ENCODE results near the gene RAPGEF5.

RAPGEF5 gene

DNA sequence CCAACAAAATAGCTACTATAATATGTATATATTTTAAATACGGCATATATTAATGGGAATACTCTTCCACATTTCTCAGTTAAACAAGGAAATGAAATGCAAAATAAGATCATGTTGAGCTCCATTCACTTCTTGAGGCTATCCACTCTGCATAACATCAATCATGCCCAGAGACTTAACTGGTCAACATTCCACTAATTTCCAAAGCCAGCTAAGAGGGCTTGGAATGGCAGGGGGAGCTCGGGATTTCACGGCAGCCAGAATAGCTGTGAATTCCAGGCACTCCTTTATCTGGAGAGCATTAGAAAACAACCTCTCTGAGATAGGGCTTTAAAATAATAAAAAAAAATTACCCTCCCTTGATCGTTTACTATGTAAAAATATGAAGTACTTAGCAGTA is 216.4 kb downstream of the RAPGEF5 start:
- intact Hi-C loops (cut with DNase I), result no loop called here
- no peak for DNase-seq

- intact Hi-C loops (cut with DNase I), result no loop called here
Observed at GRCh38 chr7:22138886-22139285, 218.1 kb downstream of the RAPGEF5 start.

GRCh38 chr7:22138106-22138505 is 218.8 kb downstream of the RAPGEF5 start:
- intact Hi-C loops (cut with DNase I), result no loop called here
- DNase-seq, result no peak

More at GRCh38 chr7:22138886-22139285, 218.1 kb downstream of the RAPGEF5 start:
- no peak for DNase-seq

DNA sequence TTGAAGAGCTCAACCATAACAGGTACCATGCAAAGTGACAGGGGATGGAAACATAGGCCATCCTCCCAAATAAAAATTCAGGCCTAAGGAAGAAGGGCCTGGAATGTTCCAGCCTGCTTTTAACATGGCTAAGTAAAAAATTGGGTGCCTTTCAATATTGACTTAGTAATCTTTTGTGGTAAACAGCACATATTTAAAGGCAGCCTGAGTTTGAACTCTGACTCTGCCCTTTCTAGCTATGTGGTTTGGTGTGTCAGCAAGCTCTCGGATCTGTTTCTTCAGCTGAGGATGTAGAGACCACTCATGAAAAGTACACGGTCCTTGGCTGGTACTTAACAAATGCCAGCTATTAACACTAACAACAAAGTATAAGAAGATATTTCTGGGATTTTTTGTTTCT is 219.5 kb downstream of the RAPGEF5 start:
- intact Hi-C loops (cut with DNase I), result no loop called here
- no peak for DNase-seq

DNA sequence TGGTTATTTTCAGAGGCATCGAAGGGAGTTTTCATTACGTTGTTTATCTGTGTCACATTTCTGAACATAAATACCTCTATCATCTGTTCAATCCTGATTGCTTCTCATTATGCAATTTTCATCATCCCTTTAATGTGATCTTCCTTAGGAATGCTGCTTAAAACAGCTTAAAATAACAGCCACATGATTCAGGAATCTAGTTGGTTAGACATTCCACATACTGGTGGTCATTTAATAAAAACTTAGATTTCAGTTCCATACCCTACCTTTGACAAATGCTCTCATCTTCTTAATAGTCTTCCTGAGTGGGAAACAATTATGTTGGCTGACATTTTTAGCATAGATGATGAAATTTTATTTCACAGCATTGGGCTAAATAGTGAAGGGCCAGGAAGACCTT is 219.9 kb downstream of the RAPGEF5 start:
- intact Hi-C loops (cut with DNase I), result no loop called here
- DNase-seq, result no peak

- no peak for DNase-seq
- intact Hi-C loops (cut with DNase I), result no loop called here
Observed at GRCh38 chr7:22129819-22130580, 227.0 kb downstream of the RAPGEF5 start.

DNA sequence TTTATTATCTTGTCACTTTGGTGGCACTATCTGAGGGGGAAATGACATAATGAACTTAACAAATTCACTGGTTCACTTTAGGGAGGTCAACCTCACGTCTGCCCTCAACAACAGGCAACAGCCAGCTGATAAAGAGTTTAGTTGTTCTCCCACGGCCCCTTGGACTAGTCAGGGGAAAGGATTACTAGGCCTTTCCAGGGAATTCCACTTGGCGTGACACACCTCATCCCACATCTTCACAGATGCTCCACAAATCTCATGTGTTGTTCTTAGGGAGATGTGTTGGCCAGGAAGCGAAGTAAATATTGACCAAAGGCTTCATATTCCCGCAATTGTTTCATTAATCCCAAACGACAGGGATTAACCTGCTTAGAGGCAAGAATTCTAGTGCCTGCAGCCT is 227.8 kb downstream of the RAPGEF5 start:
- no peak for DNase-seq
- intact Hi-C loops (cut with DNase I), result no loop called here

- intact Hi-C loops (cut with DNase I), result no loop called here
- no peak for DNase-seq
Observed at GRCh38 chr7:22128528-22128920, 228.4 kb downstream of the RAPGEF5 start.

GRCh38 chr7:22127835-22128527 is 229.0 kb downstream of the RAPGEF5 start:
- intact Hi-C loops (cut with DNase I), result no loop called here
- DNase-seq, result no peak

GRCh38 chr7:22125436-22125835 is 231.5 kb downstream of the RAPGEF5 start:
- peak in 1 of 10 donors; percentile 2 for DNase-seq
- intact Hi-C loops (cut with DNase I), result no loop called here

DNA sequence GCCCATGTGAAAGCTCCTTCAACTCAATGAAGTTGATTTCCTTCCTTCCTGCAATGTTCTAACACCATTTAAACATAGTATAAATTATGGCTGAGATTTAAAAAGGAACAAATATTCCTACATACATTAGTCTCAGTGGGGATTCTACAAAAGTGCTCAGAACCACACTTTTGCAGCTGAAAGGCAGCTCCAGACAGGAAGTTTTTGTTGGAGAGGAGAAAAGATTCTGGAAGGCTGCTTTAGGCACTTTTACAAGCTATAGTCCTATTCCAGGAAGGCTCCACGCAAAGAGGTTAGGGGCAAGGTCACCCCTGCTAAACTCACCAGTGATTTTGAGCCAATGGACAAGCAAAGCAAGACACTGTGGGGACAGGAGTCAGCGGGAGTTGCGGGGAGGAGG is 232.0 kb downstream of the RAPGEF5 start:
- DNase-seq, result peak in 1 of 10 donors; percentile 12

GRCh38 chr7:22123139-22123538 is 233.8 kb downstream of the RAPGEF5 start:
- intact Hi-C loops (cut with DNase I), result no loop called here

More for the DNA sequence above, 232.0 kb downstream of the RAPGEF5 start:
- intact Hi-C loops (cut with DNase I), result no loop called here

GRCh38 chr7:22121702-22122474 is 235.1 kb downstream of the RAPGEF5 start:
- DNase-seq, result peak in 1 of 10 donors; percentile 15
- intact Hi-C loops (cut with DNase I), result no loop called here

More at GRCh38 chr7:22123139-22123538, 233.8 kb downstream of the RAPGEF5 start:
- DNase-seq, result peak in 1 of 10 donors; percentile 5

DNA sequence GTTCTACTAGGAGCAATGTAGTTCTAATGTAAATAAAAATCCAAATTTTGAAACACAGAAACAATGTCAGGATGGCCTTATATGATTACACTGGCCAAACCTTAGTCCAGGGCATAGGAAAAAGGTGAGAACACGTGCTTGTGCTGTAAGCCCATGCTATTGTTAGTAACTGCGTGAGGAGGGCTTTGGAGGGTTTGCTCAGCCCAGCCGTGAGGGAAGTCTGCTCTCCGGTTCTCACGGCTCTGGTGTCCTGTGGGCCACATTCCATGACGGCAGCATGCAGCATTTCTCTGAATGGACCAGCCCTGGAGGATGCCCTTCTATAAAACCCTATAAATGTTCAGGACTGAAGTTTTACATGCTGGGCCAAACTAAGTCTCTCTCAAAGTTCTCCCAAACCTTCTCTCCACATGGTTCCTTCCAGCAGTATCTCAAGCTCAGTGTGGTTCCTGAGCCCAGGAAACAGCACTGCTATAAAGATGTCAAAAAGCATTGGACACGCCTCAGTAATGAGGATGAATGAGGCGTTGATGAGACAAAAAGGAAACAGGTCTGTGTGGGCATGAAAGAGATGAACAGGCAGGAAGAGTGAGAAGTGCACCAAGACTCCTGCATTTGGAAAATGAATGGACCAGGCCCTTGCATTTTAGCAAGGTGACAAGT is 236.4 kb downstream of the RAPGEF5 start:
- DNase-seq, result peak in 1 of 10 donors; percentile 12
- intact Hi-C loops (cut with DNase I), result no loop called here

GRCh38 chr7:22117222-22117621 is 239.7 kb downstream of the RAPGEF5 start:
- intact Hi-C loops (cut with DNase I), result no loop called here
- DNase-seq, result peak in 1 of 10 donors; percentile 15

GRCh38 chr7:22116451-22117030 is 240.4 kb downstream of the RAPGEF5 start:
- intact Hi-C loops (cut with DNase I), result no loop called here
- peak in 1 of 10 donors; percentile 7 for DNase-seq

GRCh38 chr7:22115689-22116088 is 241.3 kb downstream of the RAPGEF5 start:
- peak in 1 of 10 donors; percentile 3 for DNase-seq
- intact Hi-C loops (cut with DNase I), result no loop called here

DNA sequence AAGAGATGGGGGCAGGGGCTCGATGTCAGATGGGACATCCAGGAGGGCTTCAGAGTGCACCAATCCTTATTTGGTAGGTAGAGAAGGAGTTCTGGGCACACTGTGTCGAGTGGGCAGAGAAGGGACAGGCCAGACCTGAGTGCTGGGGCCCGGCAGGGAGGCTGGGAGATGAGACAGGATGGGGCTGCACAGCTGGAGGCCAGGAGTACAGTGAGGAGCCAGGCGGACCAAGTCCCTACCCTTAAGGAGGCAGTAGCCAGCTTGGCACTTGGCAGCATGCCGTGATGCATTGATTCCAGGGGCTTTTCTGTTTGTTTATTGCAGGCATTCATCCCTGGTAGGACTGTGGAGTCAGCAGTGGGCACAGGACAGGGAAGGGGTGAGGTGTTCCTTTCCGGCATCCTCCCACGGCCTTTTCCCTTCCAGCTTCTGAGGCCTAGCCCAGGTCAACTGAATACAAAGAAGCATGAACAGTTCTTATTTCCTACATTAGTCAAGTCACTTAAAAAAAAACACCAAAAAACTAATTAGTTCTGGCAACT is 242.4 kb downstream of the RAPGEF5 start:
- intact Hi-C loops (cut with DNase I), result no loop called here

DNA sequence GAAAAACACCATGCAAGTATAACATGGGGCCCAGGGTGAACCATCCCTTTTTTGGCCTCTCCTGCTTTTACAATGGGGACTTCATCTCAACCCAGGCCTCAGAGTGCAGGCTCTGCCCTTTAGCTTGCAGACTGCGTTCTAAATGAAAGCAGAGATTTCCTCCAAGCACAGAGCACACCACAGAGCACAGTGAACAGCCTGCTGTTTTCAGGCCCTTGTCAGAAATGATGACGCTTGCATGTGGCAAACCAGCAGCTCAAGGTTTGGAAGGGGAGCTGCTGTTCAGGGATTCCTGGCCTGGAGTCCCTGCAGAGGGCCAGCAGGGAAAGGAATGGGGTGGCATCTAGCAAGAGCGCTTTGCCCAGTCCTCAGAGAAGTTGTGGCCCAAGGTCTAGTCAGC is 243.9 kb downstream of the RAPGEF5 start:
- intact Hi-C loops (cut with DNase I), result no loop called here

More for the DNA sequence above, 242.4 kb downstream of the RAPGEF5 start:
- DNase-seq, result peak in 1 of 10 donors; percentile 20

GRCh38 chr7:22111661-22112060 is 245.3 kb downstream of the RAPGEF5 start:
- DNase-seq, result peak in 1 of 10 donors; percentile 11
- intact Hi-C loops (cut with DNase I), result loop anchor here (2.0 kb wide), 2 partner anchors 145 to 185 kb away; no protein-coding TSS in a partner anchor

More for the DNA sequence above, 243.9 kb downstream of the RAPGEF5 start:
- peak in 1 of 10 donors; percentile 21 for DNase-seq
